GM12878 (cell line): ENCODE data around the gene STAB2. TPM values are rescaled to one million over a fixed set of nuclear protein-coding genes. Genes with fewer than 3 reads are reported as not detected.

ENCODE experiments used
- ATAC-seq: fragments of 200-7000 bp; cut with Tn5 transposase; 3 replicates; pipeline ENCODE4 v1.9.1; 2020; ENCODE audit warnings: mild to moderate bottlenecking, moderate library complexity
- BruUV-seq: library from RNA; stranded (reverse); fragments of 400-500 nt; replicated peaks from 2 replicates; lab custom pipeline; 2021; lab: Mats Ljungman, UMichigan
- CTCF ChIA-PET: fragments of 300-600 bp; sonication (Branson Sonifier 250); formaldehyde crosslinking; extraction: SDS; loops from one replicate; lab custom pipeline; 2021; ENCODE audit warnings: inconsistent platforms; lab: Yijun Ruan, JAX
- POLR2A ChIA-PET: fragments of 350-600 bp; formaldehyde crosslinking; extraction: SDS; loops from one replicate; lab custom pipeline; 2021; ENCODE audit warnings: inconsistent platforms; lab: Charles Lee
- RAD21 ChIA-PET: fragments of 300-600 bp; sonication (Branson Sonifier 250); formaldehyde crosslinking; loops from one replicate; lab custom pipeline; 2023; ENCODE audit warnings: antibody characterized with exemption; ENCODE audit not compliant: unreplicated experiment; lab: Charles Lee
- SMC1A ChIA-PET: fragments of 300-600 bp; sonication (Branson Sonifier 250); formaldehyde crosslinking; loops from one replicate; lab custom pipeline; 2023; ENCODE audit not compliant: unreplicated experiment, uncharacterized antibody; lab: Charles Lee
- DNase-seq: peaks from one replicate; pipeline ENCODE4 v3.0.0-alpha.2; 2011; ENCODE audit warnings: low read depth, low spot score
- FAIRE-seq: peaks from 3 replicates; lab custom pipeline; 2011; peaks lifted over from hg19 to GRCh38; lab: Jason Lieb, UNC
- H2AFZ ChIP-seq: 2 replicates; pipeline ENCODE4 v1.6.0; 2011; ENCODE audit warnings: low read depth, low read length, control low read depth; ENCODE audit not compliant: control insufficient read depth
- H3K27ac ChIP-seq: 2 replicates; pipeline ENCODE4 v1.5.1; 2011; ENCODE audit warnings: control low read depth; ENCODE audit not compliant: control insufficient read depth, insufficient read depth
- H3K27me3 ChIP-seq, 2 experiments: replicated peaks in 1 of 2; 2 replicates each; pipeline versions ENCODE4 v1.6.0 to v1.6.1; 2011; ENCODE audit warnings: low read length in 1 of 2; ENCODE audit not compliant: control insufficient read depth in 2 of 2, insufficient read depth in 2 of 2
- H3K36me3 ChIP-seq, 2 experiments: 2 replicates each; pipeline ENCODE4 v1.5.1; 2011; ENCODE audit warnings: low read length in 1 of 2; ENCODE audit not compliant: control insufficient read depth in 2 of 2, insufficient read depth in 2 of 2
- H3K4me1 ChIP-seq: 2 replicates; pipeline ENCODE4 v1.6.1; 2011; ENCODE audit warnings: mild to moderate bottlenecking, low read length, moderate library complexity, mixed read lengths; ENCODE audit not compliant: control insufficient read depth, insufficient read depth
- H3K4me2 ChIP-seq: 2 replicates; pipeline ENCODE4 v1.6.0; 2011; ENCODE audit warnings: control low read depth; ENCODE audit not compliant: control insufficient read depth, insufficient read depth
- H3K4me3 ChIP-seq: fragments of 200-600 bp; sonication (generic); 2 replicates; pipeline ENCODE4 v1.5.1; 2016
- H3K79me2 ChIP-seq: 2 replicates; pipeline ENCODE4 v1.6.0; 2011; ENCODE audit warnings: low read length; ENCODE audit not compliant: control insufficient read depth, insufficient read depth
- H3K9ac ChIP-seq: 2 replicates; pipeline ENCODE4 v1.8.0; 2011; ENCODE audit warnings: low read length, control low read depth, mixed read lengths; ENCODE audit not compliant: control insufficient read depth, insufficient read depth
- H3K9me3 ChIP-seq: replicated peaks from 3 replicates; pipeline ENCODE4 v1.5.1; 2011; ENCODE audit warnings: mild to moderate bottlenecking, low read length; ENCODE audit not compliant: control insufficient read depth, insufficient read depth
- H4K20me1 ChIP-seq: 2 replicates; pipeline ENCODE4 v1.6.0; 2011; ENCODE audit not compliant: control insufficient read depth, insufficient read depth
- ATF2 ChIP-seq: IDR thresholded peaks from 2 replicates; pipeline ENCODE4 v1.6.1; 2012; ENCODE audit warnings: low read length, inconsistent platforms
- CHD4 ChIP-seq: fragments of 200-600 bp; sonication (generic); IDR thresholded peaks from 2 replicates; pipeline ENCODE4 v1.6.1; 2016; ENCODE audit warnings: mild to moderate bottlenecking
- CREB1 ChIP-seq: IDR thresholded peaks from 2 replicates; pipeline ENCODE4 v1.6.1; 2012; ENCODE audit warnings: low read depth, mild to moderate bottlenecking, inconsistent platforms
- CREM ChIP-seq: IDR thresholded peaks from 2 replicates; pipeline ENCODE4 v1.6.1; 2014; ENCODE audit warnings: antibody characterized with exemption, low read depth
- MYC ChIP-seq: IDR thresholded peaks from 2 replicates; pipeline ENCODE4 v1.6.1; 2011; ENCODE audit warnings: mild to moderate bottlenecking, low read length, moderate library complexity, inconsistent platforms; ENCODE audit not compliant: insufficient read depth, insufficient replicate concordance, insufficient read length, severe bottlenecking
- POLR2A ChIP-seq: IDR thresholded peaks from 2 replicates; pipeline ENCODE4 v1.6.1; 2011; ENCODE audit warnings: low read depth, mild to moderate bottlenecking, low read length
- RAD21 ChIP-seq: IDR thresholded peaks from 2 replicates; pipeline ENCODE4 v1.6.1; 2011; ENCODE audit warnings: mild to moderate bottlenecking, low read depth, low read length, moderate library complexity; ENCODE audit not compliant: insufficient read depth
- RBBP5 ChIP-seq: fragments of 200-600 bp; sonication (generic); conservative IDR thresholded peaks from 2 replicates; pipeline ENCODE4 v1.6.1; 2016
- RFX5 ChIP-seq: IDR thresholded peaks from 2 replicates; pipeline ENCODE4 v1.6.1; 2011; ENCODE audit warnings: low read depth, low read length, improper control_type of control experiment
- ZBTB4 ChIP-seq: fragments of 450-650 bp; formaldehyde crosslinking; IDR thresholded peaks from 2 replicates; pipeline ENCODE4 v1.4.0; 2022; ENCODE audit warnings: mild to moderate bottlenecking, moderate library complexity
- ZNF592 ChIP-seq: fragments of 450-650 bp; IDR thresholded peaks from 2 replicates; pipeline ENCODE4 v1.6.1; 2017; ENCODE audit warnings: mild to moderate bottlenecking, moderate library complexity
- WGBS: methylation state at CpG from one replicate; pipeline ENCODE4 v1.1.6; 2016; ENCODE audit warnings: low lambda C conversion rate; ENCODE audit not compliant: insufficient replicate concordance, insufficient coverage; ENCODE audit errors: missing lambda C conversion rate; 5-methylcytosine and 5-hydroxymethylcytosine counted together
- in situ Hi-C: fragments of 300-500 bp; cut with MboI; formaldehyde crosslinking; loops from 9 replicates; pipeline ENCODE4 v1.14.3; 2018; ENCODE audit warnings: mixed read lengths
- intact Hi-C: fragments of 100-400 bp; cut with micrococcal nuclease; formaldehyde crosslinking; loops from one replicate; pipeline ENCODE4 v1.14.2; 2022; ENCODE audit not compliant: unreplicated experiment
- polyA plus RNA-seq, 11 experiments: library from polyadenylated mRNA; depleted of rRNA in 4 of 11; unstranded in 6 of 11; stranded (reverse) in 5 of 11; fragments of >200 nt; fragmentation: Nextera tagmentation in 4 of 11; fragmentation: Illumina TruSeq in 1 of 11; extraction: Ambion mirVana in 4 of 11; extraction: Trizol in 1 of 11; gene quantifications; 1 replicate in 1 of 11; 2 replicates in 10 of 11; pipeline versions ENCODE4 v1.2.1 to v1.2.3, GENCODE V29; 2011 to 2016; ENCODE audit warnings: inconsistent platforms in 2 of 11, missing spikeins in 2 of 11, low read depth in 1 of 11
- total RNA-seq, 4 experiments: library from RNA; depleted of rRNA in 3 of 4; stranded (reverse); fragments of >200 nt in 3 of 4; fragmentation: Illumina TruSeq in 1 of 4; extraction: Trizol in 1 of 4; gene quantifications; 2 replicates each; pipeline versions ENCODE4 v1.2.1 to v1.2.3, GENCODE V29; 2013 to 2021

The STAB2 gene
- total and polyA plus RNA-seq, 10 of the 15 experiments (the other 5 are each of a cell fraction or from before 2014, with no cell fraction given), result 0.37 TPM; not detected in 9

- TF ChIP-seq RBBP5 (no peak), CREB1 (peak; percentile 54; the same call in 1 of the 2 replicates), CREM (peak; percentile 82)
Observed at GRCh38 chr12:103548622-103549601, 38.2 kb upstream of the STAB2 start (continued).

- ChIA-PET RAD21 (interaction anchor here (0.9 to 1.6 kb wide), 2 partner anchors 9 to 76 kb away, joined by 3 to 6 read pairs; no protein-coding TSS in a partner anchor), SMC1A (interaction anchor here (0.6 to 1.7 kb wide), 4 partner anchors 8 to 745 kb away, joined by 3 read pairs; no protein-coding TSS in a partner anchor), CTCF (interaction anchor here (1.6 kb wide), 1 partner anchor 75 kb away, joined by 7 read pairs; no protein-coding TSS in a partner anchor), POLR2A (interaction anchor here (0.6 kb wide), 1 partner anchor 910 kb away, joined by 3 read pairs; no protein-coding TSS in a partner anchor)
- no TSS peak for BruUV-seq
- ATAC-seq (no peak), FAIRE-seq (no peak), DNase-seq (no peak)
- Histone ChIP-seq H3K4me3 (no peak overlapping the region), H3K27ac (no peak overlapping the region), H3K9me3 (no peaks in the 10 kb centered on the region; the same call in 2 of the 3 replicates), H4K20me1 (no peaks in the 10 kb centered on the region), H3K27me3 (no peaks in the 10 kb centered on the region), H3K4me1 (no peaks in the 10 kb centered on the region), H3K4me2 (no peak overlapping the region), H2AFZ (no peak overlapping the region), H3K9ac (no peak overlapping the region), H3K36me3 (no peaks in the 10 kb centered on the region), H3K79me2 (no peaks in the 10 kb centered on the region)
- WGBS, result 59% methylated on average over 3 of the region's 3 CpGs
- in situ Hi-C loops, result no loop called here
- intact Hi-C loops, result no loop called here
- no peak for TF ChIP-seq ZNF592
- no peak for TF ChIP-seq ZBTB4 (CRISPR knock-in tag)
- no peak for TF ChIP-seq ATF2
- TF ChIP-seq RFX5, result no peak
- TF ChIP-seq MYC, result no peak
- no peak for TF ChIP-seq CHD4
- TF ChIP-seq POLR2A, result no peak
- no peak for TF ChIP-seq RAD21
Observed at GRCh38 chr12:103556890-103557627, 30.0 kb upstream of the STAB2 start.
